ENCODE data around the gene EPHA5.

Gene EPHA5

GRCh38 chr4:65495439-65495838, 174.8 kb downstream of the EPHA5 start:
- no peak for DNase-seq (ENCODE audit: low spot score)

- no peak for DNase-seq (ENCODE audit: low spot score)
These were observed 187.9 kb downstream of the EPHA5 start for GRCh38 chr4:65482410-65482809.

DNA sequence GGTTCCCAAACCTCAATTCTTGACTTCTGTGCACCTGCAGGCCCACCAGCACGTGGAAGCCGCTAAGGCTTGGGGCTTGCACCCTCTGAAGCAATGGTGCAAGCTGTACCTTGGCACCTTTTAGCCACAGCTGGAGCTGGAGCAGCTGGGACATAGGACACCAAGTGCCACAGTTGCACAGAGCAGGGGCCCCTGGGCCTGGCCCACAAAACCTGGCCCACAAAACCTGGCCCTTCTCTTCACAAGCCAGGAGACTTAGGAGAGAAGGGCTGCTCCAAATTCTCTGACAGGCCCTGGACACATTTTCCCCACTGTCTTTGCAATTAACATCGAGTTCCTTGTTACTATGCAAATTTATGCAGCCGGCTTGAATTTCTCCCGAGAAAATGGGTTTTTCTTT, 197.8 kb downstream of the EPHA5 start:
- DNase-seq (ENCODE audit: low spot score): no peak

DNA sequence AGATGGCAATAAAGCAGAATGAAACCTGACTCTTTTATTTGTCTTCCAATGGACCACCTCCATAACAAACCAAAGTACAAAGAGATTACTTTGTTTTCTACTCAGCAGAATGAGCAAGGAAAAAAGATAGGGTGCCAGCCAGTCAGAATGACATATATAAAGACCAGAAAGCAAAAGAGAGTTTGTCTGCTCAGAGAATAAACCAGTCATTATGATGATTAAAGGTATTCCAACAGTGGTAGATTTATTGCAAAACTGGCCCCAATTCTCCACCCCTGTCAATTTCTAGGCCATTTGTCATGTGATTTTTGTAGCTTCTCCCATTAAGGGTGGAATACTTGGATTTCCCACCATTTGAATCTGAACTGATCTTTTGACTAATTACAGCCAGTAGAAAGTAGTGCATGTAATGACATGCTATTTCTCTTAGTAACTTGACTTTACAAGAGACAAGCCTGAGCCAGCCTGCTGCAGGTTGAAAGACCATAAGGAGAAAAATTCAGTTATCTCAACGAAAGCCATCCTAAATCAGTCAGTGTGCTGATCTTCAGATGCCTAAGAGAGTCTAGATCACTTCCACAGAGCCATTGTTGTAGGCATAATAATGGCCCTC, 203.1 kb downstream of the EPHA5 start:
- no peak for DNase-seq (ENCODE audit: low spot score)

DNA sequence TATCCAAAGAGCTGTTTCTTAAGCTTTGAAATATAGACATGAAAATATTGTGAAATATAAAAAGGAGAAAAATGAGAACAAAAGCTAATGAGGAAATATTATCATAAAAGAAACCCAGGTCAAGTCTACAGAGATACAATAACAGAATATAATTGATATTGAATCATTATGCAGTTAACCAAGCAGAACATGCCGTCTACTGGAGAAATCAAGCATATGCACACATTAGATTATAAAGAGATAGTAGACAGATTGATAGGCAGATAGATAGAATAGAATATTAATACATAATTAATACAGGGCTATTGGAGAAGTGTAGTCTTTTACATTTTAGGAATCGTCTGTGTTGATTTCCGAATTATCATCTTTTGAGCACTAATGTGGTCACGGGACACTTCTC, 208.5 kb downstream of the EPHA5 start:
- no peak for DNase-seq (ENCODE audit: low spot score)

DNA sequence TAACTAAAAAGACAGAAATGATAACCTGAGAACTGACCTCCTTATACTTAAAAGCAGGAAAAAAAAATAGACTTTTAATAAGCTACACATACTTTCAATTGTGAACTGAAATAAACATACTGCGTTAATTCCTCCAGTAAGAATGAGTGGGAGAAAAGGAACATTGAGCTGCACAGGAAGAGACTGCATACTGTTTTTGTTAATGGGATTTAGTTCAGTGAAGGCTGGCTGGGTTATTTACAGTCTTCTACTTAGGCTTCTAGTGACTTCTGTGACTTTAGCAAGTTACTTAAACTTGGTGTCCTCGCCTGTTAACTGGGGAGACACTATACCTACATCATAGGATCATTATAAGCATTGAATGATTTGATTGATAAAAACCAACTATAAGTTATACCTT, 213.3 kb downstream of the EPHA5 start:
- no peak for DNase-seq (ENCODE audit: low spot score)

- no peak for DNase-seq (ENCODE audit: low spot score)
These were observed 213.7 kb downstream of the EPHA5 start for GRCh38 chr4:65456579-65456978.

DNA sequence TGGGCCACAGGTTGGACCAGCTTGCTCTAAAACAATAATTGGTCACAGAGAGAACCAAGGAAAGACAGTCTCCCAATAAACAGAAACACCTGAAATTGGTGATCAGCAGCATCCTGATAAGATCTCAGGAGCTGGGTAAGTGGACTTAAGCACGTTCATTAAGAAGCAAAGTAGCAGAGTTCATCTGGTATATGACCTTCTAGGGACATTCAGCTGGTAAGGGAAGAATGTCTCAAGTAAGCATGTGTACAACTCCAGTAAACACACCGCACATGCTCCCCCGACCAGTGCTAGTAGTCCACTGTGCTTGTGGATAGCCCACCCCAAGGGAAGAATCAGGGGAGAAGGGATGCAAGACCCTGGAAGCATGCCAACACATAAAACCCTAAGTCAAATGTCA, 216.9 kb downstream of the EPHA5 start:
- no peak for DNase-seq (ENCODE audit: low spot score)

DNA sequence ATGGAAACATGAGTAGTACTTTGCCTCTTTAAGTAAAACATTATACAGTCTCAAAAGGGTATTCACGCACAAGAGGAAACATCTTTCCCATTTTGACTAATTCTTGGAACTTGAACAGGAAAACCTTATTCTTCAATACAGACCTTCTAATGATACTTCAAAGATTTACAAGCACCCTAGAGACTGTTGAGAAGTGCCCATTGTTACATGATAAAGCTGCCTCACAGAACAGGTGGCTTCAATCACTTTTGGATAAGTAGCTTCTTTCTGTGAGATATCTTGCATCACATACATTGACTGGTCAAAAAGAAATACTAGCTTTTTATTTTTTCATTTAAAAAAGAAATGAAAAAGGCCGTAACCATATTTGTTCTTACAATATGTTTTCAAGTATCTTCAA, 219.4 kb downstream of the EPHA5 start:
- no peak for DNase-seq (ENCODE audit: low spot score)

DNA sequence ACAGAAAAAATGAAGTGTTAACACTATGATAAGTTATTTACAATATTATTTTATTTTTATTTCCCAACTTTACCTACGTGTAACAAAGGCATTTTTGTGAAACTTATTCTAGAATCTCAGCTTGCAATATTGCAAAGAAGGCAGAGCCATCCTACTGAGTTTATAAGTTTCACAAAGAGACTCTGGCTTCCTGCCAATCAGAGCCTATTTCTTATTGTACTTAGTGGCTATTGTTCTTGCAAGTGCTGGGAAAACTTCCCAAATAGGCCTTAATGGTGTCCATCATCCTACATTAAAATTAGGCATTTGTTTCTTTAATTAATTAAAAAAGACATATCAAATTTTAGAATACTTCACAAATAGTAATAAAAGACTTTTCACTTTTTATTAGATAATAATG, 233.2 kb downstream of the EPHA5 start:
- DNase-seq (ENCODE audit: low spot score): no peak

DNA sequence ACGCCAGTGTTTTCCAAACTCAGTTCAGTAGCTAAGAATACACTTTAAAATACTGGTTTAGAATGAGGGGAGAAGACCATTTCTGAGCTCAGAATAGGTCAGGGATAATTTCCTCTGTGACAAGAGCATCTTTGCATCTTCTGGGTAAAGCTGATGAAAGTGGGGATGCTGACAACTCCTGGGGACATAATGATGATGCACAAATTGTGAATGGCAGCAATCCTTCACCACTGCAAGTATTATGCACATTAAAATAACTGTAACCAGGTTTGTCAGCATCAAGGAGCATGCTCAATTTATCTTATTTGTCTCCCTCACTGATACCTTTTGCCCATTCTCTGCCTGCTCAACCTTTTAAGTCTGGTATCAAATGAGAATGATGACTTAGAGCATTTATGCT, 248.2 kb downstream of the EPHA5 start:
- DNase-seq (ENCODE audit: low spot score): no peak

DNA sequence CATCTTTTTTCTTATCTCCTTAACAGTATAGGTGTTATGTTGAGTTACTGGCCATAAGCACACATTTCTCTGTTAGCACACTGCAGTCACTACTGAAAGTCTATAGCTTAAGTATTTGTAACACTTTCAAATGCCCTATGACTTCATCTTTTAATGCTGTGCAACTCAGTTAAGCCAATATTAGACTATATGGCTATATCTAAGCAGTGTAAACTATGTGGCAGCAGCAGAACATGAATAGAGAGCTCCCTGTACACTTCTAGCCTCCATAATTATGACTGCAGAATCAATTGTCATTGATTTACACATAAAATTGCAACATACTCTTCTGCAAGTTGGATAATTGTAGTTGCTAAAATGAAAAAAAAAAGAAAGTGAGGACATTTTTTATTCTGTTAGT, 250.3 kb downstream of the EPHA5 start:
- DNase-seq (ENCODE audit: low spot score): no peak

- DNase-seq (ENCODE audit: low spot score): no peak
These were observed 253.4 kb downstream of the EPHA5 start for GRCh38 chr4:65416891-65417290.

DNA sequence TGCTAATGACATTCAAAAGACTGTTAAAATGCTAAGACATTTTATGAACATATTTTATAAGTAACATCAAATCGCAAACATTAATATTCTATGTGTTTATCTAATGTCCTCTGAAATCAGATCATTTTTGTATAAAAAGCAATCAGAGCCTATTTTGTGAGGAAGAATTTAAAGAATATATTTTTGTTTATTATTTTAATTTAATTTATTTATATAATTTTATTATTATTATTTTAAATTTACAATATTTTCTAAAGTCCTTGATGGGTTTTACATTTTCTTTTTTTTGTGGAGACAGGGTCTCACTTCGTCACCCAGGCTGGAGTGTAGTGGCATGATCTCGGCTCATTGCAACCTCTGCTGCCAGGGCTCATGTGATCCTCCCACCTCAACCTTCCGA, 262.8 kb downstream of the EPHA5 start:
- DNase-seq (ENCODE audit: low spot score): no peak

DNA sequence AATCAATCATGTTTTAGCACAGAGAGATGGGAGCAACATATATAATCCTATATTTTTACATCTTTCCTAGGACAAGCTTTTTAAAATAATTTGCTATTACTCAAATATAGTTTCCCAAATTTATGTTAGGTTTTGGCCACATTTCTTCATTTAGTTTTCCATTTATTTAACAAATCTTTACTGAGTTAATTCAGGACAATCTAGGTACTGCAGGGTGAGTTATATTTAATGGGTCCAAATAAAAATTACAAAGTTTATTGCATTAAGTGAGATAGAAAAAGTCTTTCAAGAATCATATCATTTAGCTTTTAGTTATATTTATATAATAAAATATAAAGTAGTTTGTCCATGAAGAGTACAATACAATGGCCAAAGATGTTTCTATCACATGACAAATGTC, 269.2 kb downstream of the EPHA5 start:
- no peak for DNase-seq (ENCODE audit: low spot score)

DNA sequence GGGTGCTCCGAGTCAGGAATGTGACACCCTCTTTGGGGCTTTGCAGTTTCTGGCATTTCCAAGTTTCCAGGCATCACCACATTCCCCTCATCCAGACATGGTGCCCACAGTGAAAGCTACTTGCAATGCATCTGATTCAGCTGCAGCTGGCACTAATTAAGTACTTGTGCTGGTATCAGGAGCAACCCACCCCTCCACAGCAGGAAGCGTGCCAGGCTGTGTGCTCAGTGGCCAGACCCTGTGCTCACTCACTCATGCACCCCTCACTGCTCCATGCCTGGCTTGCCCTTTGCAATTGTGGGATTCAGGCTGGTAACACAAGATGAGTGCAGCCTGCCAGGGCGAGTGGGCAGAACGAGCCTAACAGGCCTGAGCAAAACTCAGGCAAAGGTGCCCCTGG, 271.2 kb downstream of the EPHA5 start:
- DNase-seq (ENCODE audit: low spot score): no peak

- DNase-seq (ENCODE audit: low spot score): no peak
These were observed 277.2 kb downstream of the EPHA5 start for GRCh38 chr4:65393078-65393477.

GRCh38 chr4:65392488-65392887, 277.8 kb downstream of the EPHA5 start:
- DNase-seq (ENCODE audit: low spot score): no peak

DNA sequence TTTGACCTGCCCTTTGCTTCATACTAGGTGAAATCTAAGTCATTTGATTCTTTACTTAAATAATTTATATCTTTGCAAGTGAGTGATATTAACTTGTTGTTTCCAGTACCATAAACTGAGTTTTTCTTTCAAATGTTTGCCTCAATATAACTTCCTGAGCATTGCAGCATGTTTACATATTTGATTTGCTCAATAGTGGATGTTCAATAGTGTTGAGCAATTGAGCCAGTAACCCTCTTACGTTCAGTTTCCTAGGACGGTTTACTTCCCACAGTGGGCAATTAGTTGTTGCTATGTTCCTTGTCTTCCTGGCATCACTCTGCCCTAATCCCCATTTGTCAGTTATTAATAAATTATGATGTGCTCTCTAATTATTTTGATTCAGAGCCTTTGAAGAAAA, 278.5 kb downstream of the EPHA5 start:
- no peak for DNase-seq (ENCODE audit: low spot score)

GRCh38 chr4:65391382-65391781, 278.9 kb downstream of the EPHA5 start:
- DNase-seq (ENCODE audit: low spot score): no peak

DNA sequence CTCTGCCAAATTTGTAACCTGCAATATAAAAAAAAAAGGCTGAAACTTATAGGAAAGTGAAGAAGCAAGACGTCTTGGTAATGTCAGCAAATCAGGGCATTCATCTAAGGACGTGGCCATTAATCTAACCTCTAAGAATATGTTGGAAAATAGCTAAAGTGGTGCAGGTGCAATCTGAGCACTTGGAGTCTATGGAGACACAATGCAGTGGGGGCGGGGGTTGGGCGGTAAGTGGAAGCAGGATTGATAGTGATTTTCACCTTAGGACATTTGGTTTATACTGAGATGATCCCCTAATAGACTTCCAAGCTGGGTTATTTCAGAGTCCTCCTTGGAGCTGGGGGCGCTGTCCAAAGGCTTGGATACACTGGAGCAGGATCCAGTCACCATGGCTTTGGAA, 283.4 kb downstream of the EPHA5 start:
- DNase-seq (ENCODE audit: low spot score): no peak

DNA sequence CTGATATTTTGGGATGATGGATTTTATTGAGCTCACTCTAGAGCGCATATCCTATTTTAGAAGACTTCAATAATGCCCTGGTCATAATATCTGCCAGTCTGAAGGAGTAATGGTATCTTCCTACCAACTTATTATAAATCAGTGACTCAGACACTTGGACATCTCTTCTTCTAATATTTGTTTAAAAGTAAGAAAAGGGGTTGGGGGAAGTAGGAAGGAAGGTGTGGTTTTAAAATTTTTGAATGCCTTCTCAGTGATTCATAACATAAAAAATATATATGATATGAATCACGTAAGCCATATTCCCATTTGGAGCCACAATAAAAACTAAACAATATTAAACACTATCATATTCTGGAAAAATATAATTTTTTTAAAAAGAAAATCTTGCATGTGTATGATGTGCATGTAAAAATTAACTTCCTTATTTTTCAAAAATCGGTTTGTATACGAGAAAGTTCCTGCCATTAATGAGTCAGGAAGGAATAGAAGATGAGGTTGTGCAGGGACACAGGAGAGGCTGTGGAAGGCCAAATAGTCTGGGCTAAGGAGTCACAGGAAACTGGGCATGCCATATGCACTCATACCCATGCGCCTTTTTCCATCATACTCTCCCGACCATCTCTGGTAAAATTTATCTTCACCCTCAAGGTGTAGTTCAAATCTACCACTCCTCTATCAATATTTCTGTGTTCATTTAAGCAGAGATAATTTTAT, 286.5 kb downstream of the EPHA5 start:
- DNase-seq (ENCODE audit: low spot score): no peak

DNA sequence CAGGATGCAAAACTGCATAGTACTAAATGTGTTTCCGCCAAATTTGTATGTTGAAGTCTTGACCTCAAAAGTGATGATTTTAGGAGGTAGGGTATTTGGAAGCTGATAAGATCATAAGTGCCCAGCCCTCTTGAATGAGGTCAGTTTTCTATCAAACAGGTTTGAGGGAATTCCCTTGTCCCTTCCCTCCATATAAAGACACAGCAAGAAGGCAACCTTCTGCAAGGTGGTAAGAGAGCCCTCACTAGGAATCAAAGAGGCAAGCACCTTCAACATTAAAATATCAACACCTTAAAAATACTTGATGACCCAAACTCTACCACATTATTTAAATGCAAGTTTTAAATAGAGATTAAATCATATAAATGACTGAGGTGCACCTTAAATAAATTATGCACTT, 288.6 kb downstream of the EPHA5 start:
- no peak for DNase-seq (ENCODE audit: low spot score)

- no peak for DNase-seq (ENCODE audit: low spot score)
These were observed 299.6 kb downstream of the EPHA5 start for GRCh38 chr4:65370709-65371108.
